Urinary bladder (tissue), 4 donors: ENCODE measurements around the gene ANKRD13A. TPM values are rescaled to one million over a fixed set of nuclear protein-coding genes. Genes with fewer than 3 reads are reported as not detected.
A peak's percentile ranks its signal among the peaks of the same experiment; 100 is the strongest.
"Not testable (repeated sequence)": the region's sequence is repeated elsewhere in the genome, so short reads cannot be mapped to it uniquely, and the experiment has no call there.

Source experiments
- DNase-seq: peaks from one replicate; pipeline ENCODE4 v3.0.0-alpha.2; 2015; ENCODE audit errors: extremely low spot score
- H3K27ac ChIP-seq: one replicate; pipeline ENCODE4 v1.5.1; 2013; ENCODE audit warnings: low read depth, mild to moderate bottlenecking, moderate library complexity
- H3K36me3 ChIP-seq: one replicate; pipeline ENCODE4 v1.6.1; 2013; ENCODE audit warnings: mild to moderate bottlenecking, moderate library complexity; ENCODE audit not compliant: insufficient read depth
- H3K4me1 ChIP-seq: one replicate; pipeline ENCODE4 v1.6.1; 2013; ENCODE audit warnings: mild to moderate bottlenecking, moderate library complexity; ENCODE audit not compliant: insufficient read depth
- H3K4me3 ChIP-seq: one replicate; pipeline ENCODE4 v1.5.1; 2013; ENCODE audit warnings: low read depth, low read length
- WGBS: extraction: QIAGEN DNeasy Blood & Tissue Kit; methylation state at CpG from one replicate; pipeline ENCODE4 v1.1.7; 2013; 5-methylcytosine and 5-hydroxymethylcytosine counted together
- polyA plus RNA-seq: library from polyadenylated mRNA; stranded (reverse); fragments of 200-250 nt; gene quantifications from one replicate; pipeline ENCODE4 v1.2.3, GENCODE V29; 2013
- total RNA-seq: library from RNA; depleted of rRNA; stranded (reverse); fragments of >200 nt; gene quantifications from one replicate; pipeline ENCODE4 v1.2.3, GENCODE V29; 2014
- donor health status: healthy with polysubstance abuse.
- donor health status: healthy.

Gene ANKRD13A
- total and polyA plus RNA-seq, 2 donors: 40.4 to 63.4 TPM

GRCh38 chr12:110055375-110056352 lies 56.4 kb downstream of the ANKRD13A start:
- not testable (repeated sequence) for H3K36me3 ChIP-seq
- 58% methylated on average over 11 of the region's 11 CpGs for WGBS

GRCh38 chr12:110056643-110057042 lies 57.4 kb downstream of the ANKRD13A start:
- DNase-seq, H3K4me3 ChIP-seq, H3K4me1 ChIP-seq, H3K27ac ChIP-seq, H3K36me3 ChIP-seq: not testable (repeated sequence)
- 81% methylated on average over 3 of the region's 3 CpGs for WGBS

More at GRCh38 chr12:110055375-110056352, 56.4 kb downstream of the ANKRD13A start:
- DNase-seq, H3K4me1 ChIP-seq, H3K4me3 ChIP-seq, H3K27ac ChIP-seq: not testable (repeated sequence)

- WGBS: 90% methylated on average over 9 of the region's 9 CpGs
- H3K4me1 ChIP-seq: no peaks in the 10 kb centered on the region
- no peak for DNase-seq
- H3K36me3 ChIP-seq: no peaks in the 10 kb centered on the region
- no peak overlapping the region for H3K27ac ChIP-seq
- no peak overlapping the region for H3K4me3 ChIP-seq
Observed at GRCh38 chr12:110058875-110059615, 59.8 kb downstream of the ANKRD13A start.

- no peak for DNase-seq
- Histone ChIP-seq H3K4me3 (no peak overlapping the region), H3K27ac (no peak overlapping the region), H3K36me3 (no peaks in the 10 kb centered on the region), H3K4me1 (no peaks in the 10 kb centered on the region)
- 88% methylated on average over 2 of the region's 2 CpGs for WGBS
Observed at GRCh38 chr12:110059651-110060000, 60.4 kb downstream of the ANKRD13A start.

GRCh38 chr12:110062241-110062640 lies 63.0 kb downstream of the ANKRD13A start:
- DNase-seq: no peak
- Histone ChIP-seq H3K4me1 (no peaks in the 10 kb centered on the region), H3K4me3 (no peak overlapping the region), H3K27ac (no peak overlapping the region), H3K36me3 (no peaks in the 10 kb centered on the region)
- 93% methylated on average over 2 of the region's 2 CpGs for WGBS

- Histone ChIP-seq H3K4me1 (no peaks in the 10 kb centered on the region), H3K27ac (no peak overlapping the region), H3K36me3 (no peaks in the 10 kb centered on the region), H3K4me3 (no peak overlapping the region)
- WGBS: 87% methylated on average over 2 of the region's 2 CpGs
- DNase-seq: no peak
Observed at GRCh38 chr12:110065540-110065939, 66.3 kb downstream of the ANKRD13A start.

- 90% methylated on average over 7 of the region's 7 CpGs for WGBS
- no peak for DNase-seq
- Histone ChIP-seq H3K36me3 (no peaks in the 10 kb centered on the region), H3K27ac (no peak overlapping the region), H3K4me3 (no peak overlapping the region), H3K4me1 (no peaks in the 10 kb centered on the region)
Observed at GRCh38 chr12:110067531-110067930, 68.3 kb downstream of the ANKRD13A start.

GRCh38 chr12:110068115-110068514 lies 68.9 kb downstream of the ANKRD13A start:
- not testable (repeated sequence) for H3K36me3 ChIP-seq
- WGBS: 90% methylated on average over 9 of the region's 9 CpGs

GRCh38 chr12:110068654-110069053 lies 69.4 kb downstream of the ANKRD13A start:
- H3K4me3 ChIP-seq: no peak overlapping the region
- no peaks in the 10 kb centered on the region for H3K4me1 ChIP-seq
- H3K27ac ChIP-seq: no peak overlapping the region
- H3K36me3 ChIP-seq: no peaks in the 10 kb centered on the region
- DNase-seq: no peak
- WGBS: 94% methylated on average over 2 of the region's 2 CpGs

More at GRCh38 chr12:110068115-110068514, 68.9 kb downstream of the ANKRD13A start:
- DNase-seq, H3K4me3 ChIP-seq, H3K4me1 ChIP-seq, H3K27ac ChIP-seq: not testable (repeated sequence)

GRCh38 chr12:110071504-110071903 lies 72.3 kb downstream of the ANKRD13A start:
- Histone ChIP-seq H3K36me3 (no peaks in the 10 kb centered on the region), H3K4me3 (no peak overlapping the region), H3K4me1 (no peaks in the 10 kb centered on the region), H3K27ac (no peak overlapping the region)
- no peak for DNase-seq

GRCh38 chr12:110071967-110072366 lies 72.7 kb downstream of the ANKRD13A start:
- Histone ChIP-seq H3K4me3 (no peak overlapping the region), H3K27ac (no peak overlapping the region), H3K36me3 (no peaks in the 10 kb centered on the region), H3K4me1 (no peaks in the 10 kb centered on the region)
- no peak for DNase-seq
- WGBS: 96% methylated on average over 3 of the region's 3 CpGs

- H3K4me1 ChIP-seq, DNase-seq, H3K36me3 ChIP-seq, H3K4me3 ChIP-seq, H3K27ac ChIP-seq: not testable (repeated sequence)
- WGBS: 80% methylated on average over 9 of the region's 9 CpGs
Observed at GRCh38 chr12:110072636-110073035, 73.4 kb downstream of the ANKRD13A start.

- Histone ChIP-seq H3K36me3 (no peaks in the 10 kb centered on the region), H3K4me3 (peak overlapping the region; percentile 25), H3K27ac (no peak overlapping the region), H3K4me1 (no peaks in the 10 kb centered on the region)
- WGBS: 24% methylated on average over 19 of the region's 19 CpGs
- DNase-seq: no peak
Observed at GRCh38 chr12:110073049-110073831, 74.0 kb downstream of the ANKRD13A start.
